Measurements from ENCODE around the gene ZBED4.

The ZBED4 gene

GRCh38 chr22:49904040-49904369 lies 50.4 kb downstream of the ZBED4 start:
- no peak for DNase-seq (ENCODE audit: low read depth)

- DNase-seq (ENCODE audit: low read depth), result no peak
Measured at GRCh38 chr22:49905465-49905864, 51.8 kb downstream of the ZBED4 start.

GRCh38 chr22:49906071-49906798 lies 52.6 kb downstream of the ZBED4 start:
- DNase-seq (ENCODE audit: low read depth), result no peak

GRCh38 chr22:49906799-49907290 lies 53.2 kb downstream of the ZBED4 start:
- DNase-seq (ENCODE audit: low read depth), result no peak

- DNase-seq (ENCODE audit: low read depth), result no peak
Measured at GRCh38 chr22:49907807-49908206, 54.2 kb downstream of the ZBED4 start.

- no peak for DNase-seq (ENCODE audit: low read depth)
Measured at GRCh38 chr22:49909476-49910205, 56.0 kb downstream of the ZBED4 start.

GRCh38 chr22:49910229-49911155 lies 56.8 kb downstream of the ZBED4 start:
- no peak for DNase-seq (ENCODE audit: low read depth)

GRCh38 chr22:49911881-49912625 lies 58.4 kb downstream of the ZBED4 start:
- no peak for DNase-seq (ENCODE audit: low read depth)

GRCh38 chr22:49913026-49913425 lies 59.4 kb downstream of the ZBED4 start:
- DNase-seq (ENCODE audit: low read depth), result no peak

- DNase-seq (ENCODE audit: low read depth), result no peak
Measured at GRCh38 chr22:49913446-49913845, 59.8 kb downstream of the ZBED4 start.

GRCh38 chr22:49914256-49914655 lies 60.6 kb downstream of the ZBED4 start:
- DNase-seq (ENCODE audit: low read depth), result no peak

GRCh38 chr22:49915610-49916009 lies 62.0 kb downstream of the ZBED4 start:
- no peak for DNase-seq (ENCODE audit: low read depth)

- no peak for DNase-seq (ENCODE audit: low read depth)
Measured at GRCh38 chr22:49916831-49917230, 63.2 kb downstream of the ZBED4 start.

- peak; percentile 90 for DNase-seq (ENCODE audit: low read depth)
Measured at GRCh38 chr22:49917974-49918910, 64.6 kb downstream of the ZBED4 start, which contains the start of the genes ALG12 and CRELD2. ALG12 (minus strand) TSS chr22:49918438; CDS start chr22:49913765, 4,673 bp downstream. CRELD2 (plus strand) TSS chr22:49918634; CDS start chr22:49918770, 136 bp downstream.

- DNase-seq (ENCODE audit: low read depth), result no peak
Measured at GRCh38 chr22:49918911-49919881, 65.6 kb downstream of the ZBED4 start.

GRCh38 chr22:49920859-49921258 lies 67.2 kb downstream of the ZBED4 start:
- no peak for DNase-seq (ENCODE audit: low read depth)

- DNase-seq (ENCODE audit: low read depth), result no peak
Measured at GRCh38 chr22:49921508-49922278, 68.0 kb downstream of the ZBED4 start.

GRCh38 chr22:49922484-49922883 lies 68.8 kb downstream of the ZBED4 start:
- DNase-seq (ENCODE audit: low read depth), result no peak
